Thyroid gland (tissue), 4 donors: ENCODE data around the gene IGSF9B. TPM values are rescaled to one million over a fixed set of nuclear protein-coding genes. Genes with fewer than 3 reads are reported as not detected.

ENCODE experiments used
- DNase-seq, 2 donors: peaks; one replicate each; pipeline ENCODE4 v3.0.0-alpha.2; 2019
- H3K27ac ChIP-seq, 3 donors: fragments of 200-600 bp; sonication (generic); 1 replicate in 2 of 3; 2 replicates in 1 of 3; pipeline ENCODE4 v1.5.1; 2016 to 2019; ENCODE audit warnings: mild to moderate bottlenecking in 1 of 3, moderate library complexity in 1 of 3
- H3K27me3 ChIP-seq: fragments of 200-600 bp; sonication (generic); one replicate; pipeline ENCODE4 v1.5.1; 2019
- H3K36me3 ChIP-seq, 2 donors: fragments of 200-600 bp; sonication (generic); one replicate each; pipeline ENCODE4 v1.5.1; 2016 to 2019
- H3K4me1 ChIP-seq, 2 donors: fragments of 200-600 bp; sonication (generic); one replicate each; pipeline ENCODE4 v1.5.1; 2017 to 2019
- H3K4me3 ChIP-seq, 3 donors: fragments of 200-600 bp; sonication (generic); replicated peaks in 1 of 3; 1 replicate in 2 of 3; 2 replicates in 1 of 3; pipeline ENCODE4 v1.5.1; 2016; ENCODE audit warnings: mild to moderate bottlenecking in 1 of 3
- H3K9me3 ChIP-seq: fragments of 200-600 bp; sonication (generic); one replicate; pipeline ENCODE4 v1.5.1; 2017
- POLR2A ChIP-seq, 2 donors: fragments of 450-650 bp; IDR thresholded peaks; one replicate each; pipeline ENCODE4 v1.6.1; 2017; ENCODE audit warnings: antibody characterized with exemption in 2 of 2, mild to moderate bottlenecking in 2 of 2, moderate library complexity in 1 of 2
- WGBS, 2 donors: methylation state at CpG; one replicate each; pipeline ENCODE4 v1.1.5; 2017; 5-methylcytosine and 5-hydroxymethylcytosine counted together
- intact Hi-C: fragments of 100-400 bp; cut with DNase I; formaldehyde crosslinking; loops from one replicate; pipeline ENCODE4 v1.15.1; 2023
- total RNA-seq, 4 donors: library from RNA; depleted of rRNA; stranded (reverse); fragments of >200 nt; gene quantifications; one replicate each; pipeline ENCODE4 v1.2.3, GENCODE V29; 2016
- TF ChIP-seq, protein P1 (sequence below), 6 experiments: fragments of 200-600 bp in 3 of 6; fragments of 450-650 bp in 3 of 6; sonication (generic) in 3 of 6; IDR thresholded peaks; one replicate each; pipeline ENCODE4 v1.5.1; 2016 to 2019; ENCODE audit warnings: antibody characterized with exemption in 6 of 6, mild to moderate bottlenecking in 2 of 6, inconsistent platforms in 1 of 6, moderate library complexity in 1 of 6

IGSF9B gene
- total RNA-seq, 4 donors from 2014 or later, result 9.7 to 36.5 (median 13.8) TPM

DNA sequence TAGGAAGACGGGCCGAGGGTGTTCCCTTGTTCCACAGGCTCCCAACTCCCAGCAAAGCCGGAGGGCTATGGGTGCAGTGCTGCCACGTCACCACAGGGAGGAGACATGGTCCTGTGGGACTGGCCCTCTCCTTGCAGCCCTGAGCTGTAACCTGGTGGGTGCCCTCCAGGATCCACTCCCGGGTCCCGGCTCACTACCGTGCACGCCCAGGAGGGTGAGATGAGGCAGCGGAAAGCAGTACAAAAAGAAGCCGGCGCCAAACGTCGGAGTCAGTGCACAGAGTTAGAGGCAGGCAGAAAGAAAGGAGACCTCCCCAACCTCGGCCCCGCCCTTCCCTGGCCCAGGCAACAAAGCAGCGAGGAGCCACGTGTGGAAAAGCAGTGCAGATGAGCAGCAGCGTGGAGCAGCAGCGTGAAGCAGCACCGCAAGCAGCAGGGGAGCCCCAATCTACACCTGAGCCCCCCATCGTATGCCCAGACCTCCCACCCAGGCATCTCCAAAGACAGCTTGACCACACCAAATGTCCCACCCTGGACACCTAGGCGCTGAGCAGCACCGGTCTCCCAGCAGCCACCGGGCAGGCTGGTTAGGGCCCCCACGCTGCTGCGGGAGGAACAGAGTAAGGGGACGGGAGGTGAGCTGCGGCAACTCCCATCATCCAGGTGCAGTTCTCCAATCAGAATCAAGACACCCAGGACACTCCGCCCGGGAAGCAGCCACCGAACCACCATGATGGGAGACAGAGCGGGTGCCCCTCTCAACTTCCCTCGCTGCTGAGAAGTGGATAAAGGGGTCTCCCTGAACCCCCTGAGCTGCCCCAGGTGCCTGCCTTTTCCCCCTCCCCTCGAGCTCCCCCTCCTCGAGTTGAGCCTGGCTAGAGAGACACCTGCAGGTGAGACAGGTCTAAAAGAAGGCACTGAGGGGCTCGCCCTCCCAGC is 28.8 kb downstream of the IGSF9B start:
- no peaks in the 10 kb centered on the region for H3K27me3 ChIP-seq
- no peak overlapping the region for H3K27ac ChIP-seq
- H3K4me3 ChIP-seq, result no peak overlapping the region
- intact Hi-C loops, result loop anchor here (5.0 kb wide), 1 partner anchor 214 kb away; no protein-coding TSS in a partner anchor
- no peaks in the 10 kb centered on the region for H3K9me3 ChIP-seq
- 46 to 51% methylated on average over 28 to 33 of the region's 36 CpGs for WGBS, 2 donors
- peak; percentile 64 to 65 for DNase-seq
- H3K36me3 ChIP-seq, result peaks cover 0 to 14% of the 10 kb centered on the region in 2 donors
- TF ChIP-seq, protein P1, sequence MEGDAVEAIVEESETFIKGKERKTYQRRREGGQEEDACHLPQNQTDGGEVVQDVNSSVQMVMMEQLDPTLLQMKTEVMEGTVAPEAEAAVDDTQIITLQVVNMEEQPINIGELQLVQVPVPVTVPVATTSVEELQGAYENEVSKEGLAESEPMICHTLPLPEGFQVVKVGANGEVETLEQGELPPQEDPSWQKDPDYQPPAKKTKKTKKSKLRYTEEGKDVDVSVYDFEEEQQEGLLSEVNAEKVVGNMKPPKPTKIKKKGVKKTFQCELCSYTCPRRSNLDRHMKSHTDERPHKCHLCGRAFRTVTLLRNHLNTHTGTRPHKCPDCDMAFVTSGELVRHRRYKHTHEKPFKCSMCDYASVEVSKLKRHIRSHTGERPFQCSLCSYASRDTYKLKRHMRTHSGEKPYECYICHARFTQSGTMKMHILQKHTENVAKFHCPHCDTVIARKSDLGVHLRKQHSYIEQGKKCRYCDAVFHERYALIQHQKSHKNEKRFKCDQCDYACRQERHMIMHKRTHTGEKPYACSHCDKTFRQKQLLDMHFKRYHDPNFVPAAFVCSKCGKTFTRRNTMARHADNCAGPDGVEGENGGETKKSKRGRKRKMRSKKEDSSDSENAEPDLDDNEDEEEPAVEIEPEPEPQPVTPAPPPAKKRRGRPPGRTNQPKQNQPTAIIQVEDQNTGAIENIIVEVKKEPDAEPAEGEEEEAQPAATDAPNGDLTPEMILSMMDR (IDR thresholded peaks at IDR 0.05), result peak; percentile 52 to 89 (median 82)
- no peak for TF ChIP-seq POLR2A (IDR thresholded peaks at IDR 0.05)
- H3K4me1 ChIP-seq, result no peaks in the 10 kb centered on the region

DNA sequence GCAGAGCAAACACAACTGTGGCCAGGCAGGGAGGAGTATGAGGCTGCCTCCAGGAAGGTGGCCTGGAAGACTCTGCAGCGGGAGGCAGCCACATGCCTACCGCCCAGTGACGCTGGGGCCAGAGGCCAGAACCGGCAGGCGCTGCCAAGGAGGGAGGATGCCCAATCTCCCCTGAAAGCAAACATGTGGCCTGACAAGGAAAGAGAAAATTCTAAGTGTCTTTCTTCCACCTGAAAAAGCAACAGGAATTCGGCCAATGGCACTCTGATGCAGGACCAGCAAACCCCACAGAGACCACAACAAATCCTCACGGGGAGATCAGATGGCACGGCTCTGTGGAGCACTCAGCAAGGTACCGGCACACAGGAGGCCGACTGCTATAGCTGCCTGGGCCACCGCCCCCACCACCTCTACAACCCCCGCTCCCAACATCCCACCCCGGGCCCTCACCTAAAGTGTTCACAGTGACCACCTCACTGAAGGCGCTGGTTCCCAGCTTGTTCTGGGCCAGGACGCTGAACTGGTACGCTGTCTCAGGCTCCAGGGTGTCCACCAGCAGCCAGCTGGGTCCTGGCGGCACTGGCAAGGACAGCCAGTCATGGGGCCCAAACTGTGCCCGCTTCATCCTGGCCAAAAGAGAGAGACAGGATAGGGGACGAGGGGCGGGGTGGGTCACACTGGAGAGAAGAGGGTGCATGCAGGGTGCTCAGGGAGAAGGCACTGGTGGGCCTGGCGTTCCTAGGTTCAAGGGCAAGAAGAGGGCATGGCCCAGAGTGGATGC is 30.1 kb downstream of the IGSF9B start:
- no peak for DNase-seq
- TF ChIP-seq POLR2A (IDR thresholded peaks at IDR 0.05), result no peak
- TF ChIP-seq, protein P1 (IDR thresholded peaks at IDR 0.05), result no peak
- 93 to 95% methylated on average over 21 of the region's 21 CpGs for WGBS, 2 donors
- H3K4me1 ChIP-seq, result no peaks in the 10 kb centered on the region
- peaks cover 0 to 14% of the 10 kb centered on the region in 2 donors for H3K36me3 ChIP-seq
- intact Hi-C loops, result loop anchor here (5.0 kb wide), 1 partner anchor 216 kb away; no protein-coding TSS in a partner anchor
- H3K9me3 ChIP-seq, result no peaks in the 10 kb centered on the region
- no peak overlapping the region for H3K27ac ChIP-seq
- H3K27me3 ChIP-seq, result no peaks in the 10 kb centered on the region
- no peak overlapping the region for H3K4me3 ChIP-seq

DNA sequence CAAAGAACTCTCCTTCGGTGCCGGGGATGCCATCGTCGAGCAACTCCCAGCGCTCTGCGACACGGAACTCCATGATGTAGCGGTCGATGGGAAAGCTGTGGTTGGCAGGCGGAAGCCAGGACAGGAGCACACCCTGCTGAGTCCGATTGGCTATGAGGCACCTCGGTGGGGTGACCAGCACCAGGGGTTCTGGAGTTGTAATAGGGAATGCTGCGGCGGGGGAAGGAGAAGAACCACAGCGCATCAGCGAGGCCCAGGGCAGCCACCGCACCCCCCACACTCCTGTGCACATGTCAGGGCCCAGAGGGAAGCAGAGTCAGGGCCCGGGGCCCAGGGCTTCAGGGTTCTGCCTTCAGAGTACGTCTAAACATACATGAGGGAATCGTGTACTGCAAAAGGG is 31.0 kb downstream of the IGSF9B start:
- Histone ChIP-seq H3K27ac (no peak overlapping the region), H3K4me3 (no peak overlapping the region), H3K36me3 (peaks cover 4 to 18% of the 10 kb centered on the region in 2 donors), H3K4me1 (no peaks in the 10 kb centered on the region), H3K27me3 (no peaks in the 10 kb centered on the region), H3K9me3 (no peaks in the 10 kb centered on the region)
- no peak for TF ChIP-seq POLR2A (IDR thresholded peaks at IDR 0.05)
- TF ChIP-seq, protein P1 (IDR thresholded peaks at IDR 0.05), result no peak
- 95 to 96% methylated on average over 17 to 20 of the region's 20 CpGs for WGBS, 2 donors
- no peak for DNase-seq
- intact Hi-C loops, result loop anchor here (5.0 kb wide), 1 partner anchor 217 kb away; no protein-coding TSS in a partner anchor

DNA sequence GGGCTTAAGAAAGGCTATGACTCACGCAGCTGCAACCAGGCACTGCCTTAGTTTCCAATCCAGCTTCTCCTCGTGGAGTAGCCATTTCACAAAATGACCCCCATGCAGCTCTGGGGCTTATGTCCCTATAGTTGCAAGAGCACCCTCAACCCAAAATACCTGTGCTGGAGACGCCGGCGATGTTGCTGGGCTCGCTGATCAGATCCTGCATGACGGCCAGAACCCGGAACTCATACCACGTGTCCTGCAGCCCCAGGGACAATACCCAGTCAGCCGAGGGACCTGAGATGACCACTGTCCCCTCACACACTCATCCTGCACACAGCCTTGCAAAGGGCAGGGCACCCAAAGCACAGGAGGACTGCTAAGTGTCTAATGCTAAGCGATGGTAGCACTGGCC is 32.1 kb downstream of the IGSF9B start:
- no peaks in the 10 kb centered on the region for H3K9me3 ChIP-seq
- H3K27ac ChIP-seq, result no peak overlapping the region
- H3K27me3 ChIP-seq, result no peaks in the 10 kb centered on the region
- WGBS, 2 donors, result 100% methylated on average over 7 to 11 of the region's 11 CpGs
- no peak for TF ChIP-seq POLR2A (IDR thresholded peaks at IDR 0.05)
- H3K4me3 ChIP-seq, result no peak overlapping the region
- DNase-seq, result no peak
- intact Hi-C loops, result loop anchor here (5.0 kb wide), 1 partner anchor 218 kb away; no protein-coding TSS in a partner anchor
- H3K4me1 ChIP-seq, result no peaks in the 10 kb centered on the region
- peaks cover 10 to 29% of the 10 kb centered on the region in 2 donors for H3K36me3 ChIP-seq

DNA sequence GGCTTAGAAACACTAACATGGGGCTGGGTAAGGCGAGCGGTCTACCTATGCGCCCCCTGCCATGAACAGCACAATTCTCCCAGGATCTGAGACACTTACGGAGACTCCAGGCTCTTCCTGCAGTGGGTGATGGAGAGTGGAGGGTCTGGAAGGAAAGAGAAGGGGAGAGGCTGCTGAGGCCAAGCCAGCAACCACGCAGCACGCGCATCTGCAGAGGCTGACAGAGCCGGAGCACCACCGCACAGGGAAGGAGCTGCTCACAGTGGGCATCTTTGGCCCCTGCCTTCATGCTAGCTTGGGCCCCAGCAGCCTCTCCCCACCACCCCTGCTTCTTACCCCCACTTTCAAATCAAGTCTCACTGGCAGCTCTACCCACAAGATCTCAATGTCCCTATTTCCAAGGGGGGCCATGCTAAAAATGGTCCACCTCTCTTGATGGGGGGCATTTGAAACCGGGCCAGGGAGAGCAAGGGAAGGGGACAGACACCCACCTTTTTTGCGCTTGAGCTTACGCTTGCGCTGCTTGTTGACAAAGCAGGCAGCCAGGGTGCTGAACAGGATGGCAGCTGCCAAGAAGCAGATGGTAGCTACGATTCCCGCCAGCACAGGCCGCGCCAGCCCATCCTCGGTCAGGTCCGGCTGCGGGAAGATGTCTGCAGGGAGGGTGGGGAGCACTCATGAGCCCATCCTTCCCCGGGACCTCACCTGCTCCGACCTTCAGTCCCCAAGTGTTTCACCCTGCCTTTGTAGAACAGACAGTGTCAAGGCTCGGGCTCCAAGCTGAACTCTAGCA is 34.5 kb downstream of the IGSF9B start:
- TF ChIP-seq POLR2A (IDR thresholded peaks at IDR 0.05), result no peak
- TF ChIP-seq, protein P1 (IDR thresholded peaks at IDR 0.05), result no peak
- intact Hi-C loops, result no loop called here
- peaks cover 10 to 33% of the 10 kb centered on the region in 2 donors for H3K36me3 ChIP-seq
- DNase-seq, result no peak
- no peaks in the 10 kb centered on the region for H3K9me3 ChIP-seq
- H3K27ac ChIP-seq, result no peak overlapping the region
- no peaks in the 10 kb centered on the region for H3K27me3 ChIP-seq
- no peak overlapping the region for H3K4me3 ChIP-seq
- 89 to 97% methylated on average over 22 to 23 of the region's 23 CpGs for WGBS, 2 donors
- H3K4me1 ChIP-seq, result no peaks in the 10 kb centered on the region
